Transverse colon (tissue), 4 donors: Measurements from ENCODE around the gene SEMA3A.

ENCODE experiments used
- POLR2A ChIP-seq: fragments of 450-650 bp; IDR thresholded peaks from one replicate; pipeline ENCODE4 v1.6.1; 2016; ENCODE audit warnings: antibody characterized with exemption, mild to moderate bottlenecking, moderate library complexity
- POLR2AphosphoS5 ChIP-seq, 3 donors: sonication (generic); formaldehyde crosslinking; IDR thresholded peaks; one replicate each; pipeline ENCODE4 v1.6.1; 2016; ENCODE audit warnings: antibody characterized with exemption in 3 of 3
- TF ChIP-seq, protein P1 (sequence below), 5 experiments: fragments of 200-600 bp in 3 of 5; fragments of 450-650 bp in 2 of 5; sonication (generic) in 3 of 5; IDR thresholded peaks; 1 replicate in 2 of 5; 2 replicates in 3 of 5; pipeline ENCODE4 v1.5.1; 2016 to 2017; ENCODE audit warnings: antibody characterized with exemption in 5 of 5, inconsistent platforms in 3 of 5, mild to moderate bottlenecking in 2 of 5, moderate library complexity in 1 of 5

DNA sequence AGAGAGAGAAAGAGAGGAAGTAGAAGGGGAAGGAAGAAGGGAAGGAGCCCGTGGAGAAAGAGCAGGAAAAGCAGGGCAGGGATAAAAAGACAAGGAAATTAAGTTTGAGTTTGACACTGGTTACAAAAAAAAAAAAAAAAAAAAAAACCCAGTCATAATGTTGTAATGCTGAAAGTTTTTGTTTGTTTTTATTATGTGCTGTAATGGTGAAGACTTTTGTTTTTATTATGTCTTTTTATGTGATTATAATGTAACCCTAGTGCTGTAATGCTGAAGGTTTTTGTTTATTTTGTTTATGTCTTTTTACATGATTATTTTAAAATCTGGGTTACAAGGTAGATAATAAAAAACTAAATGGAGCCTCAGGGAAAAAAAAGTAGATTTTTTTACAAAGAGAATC, 184.8 kb downstream of the SEMA3A start:
- no peak for TF ChIP-seq POLR2A
- TF ChIP-seq, protein P1, sequence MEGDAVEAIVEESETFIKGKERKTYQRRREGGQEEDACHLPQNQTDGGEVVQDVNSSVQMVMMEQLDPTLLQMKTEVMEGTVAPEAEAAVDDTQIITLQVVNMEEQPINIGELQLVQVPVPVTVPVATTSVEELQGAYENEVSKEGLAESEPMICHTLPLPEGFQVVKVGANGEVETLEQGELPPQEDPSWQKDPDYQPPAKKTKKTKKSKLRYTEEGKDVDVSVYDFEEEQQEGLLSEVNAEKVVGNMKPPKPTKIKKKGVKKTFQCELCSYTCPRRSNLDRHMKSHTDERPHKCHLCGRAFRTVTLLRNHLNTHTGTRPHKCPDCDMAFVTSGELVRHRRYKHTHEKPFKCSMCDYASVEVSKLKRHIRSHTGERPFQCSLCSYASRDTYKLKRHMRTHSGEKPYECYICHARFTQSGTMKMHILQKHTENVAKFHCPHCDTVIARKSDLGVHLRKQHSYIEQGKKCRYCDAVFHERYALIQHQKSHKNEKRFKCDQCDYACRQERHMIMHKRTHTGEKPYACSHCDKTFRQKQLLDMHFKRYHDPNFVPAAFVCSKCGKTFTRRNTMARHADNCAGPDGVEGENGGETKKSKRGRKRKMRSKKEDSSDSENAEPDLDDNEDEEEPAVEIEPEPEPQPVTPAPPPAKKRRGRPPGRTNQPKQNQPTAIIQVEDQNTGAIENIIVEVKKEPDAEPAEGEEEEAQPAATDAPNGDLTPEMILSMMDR (IDR thresholded peaks at IDR 0.05): no peak
- no peak for TF ChIP-seq POLR2AphosphoS5 (IDR thresholded peaks at IDR 0.05)
